GM21576 (cell line): ENCODE measurements around the gene EGFLAM.

Source experiments
- ATAC-seq: cut with Tn5 transposase; IDR thresholded peaks from one replicate; pipeline ENCODE4 v1.9.1; 2021; ENCODE audit warnings: mild to moderate bottlenecking, moderate library complexity; ENCODE audit not compliant: unreplicated experiment

Gene EGFLAM

GRCh38 chr5:38445374-38446028, 187.1 kb downstream of the EGFLAM start:
- no peak for ATAC-seq

- no peak for ATAC-seq
These were observed 187.7 kb downstream of the EGFLAM start for GRCh38 chr5:38446029-38446522.

DNA sequence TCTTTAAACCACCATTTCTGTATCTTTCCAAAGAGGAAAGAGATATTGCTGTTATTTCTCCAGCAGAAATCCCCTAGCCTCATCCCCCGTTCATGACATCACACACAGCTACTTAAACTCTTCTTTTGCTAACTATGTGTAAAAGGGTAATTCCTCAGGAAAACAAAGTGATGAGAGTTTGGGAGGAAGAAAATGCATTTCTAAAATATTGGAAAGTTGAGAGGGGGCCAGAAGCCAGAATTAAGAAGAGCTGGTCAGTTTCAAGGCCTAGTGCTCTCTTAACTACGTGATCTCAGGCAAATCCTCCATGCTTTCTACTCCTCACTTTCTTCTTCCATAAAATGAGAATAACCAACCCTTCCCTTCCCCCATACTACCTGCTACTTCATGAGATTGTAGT, 188.7 kb downstream of the EGFLAM start:
- ATAC-seq, result no peak

- ATAC-seq, result no peak
These were observed 189.4 kb downstream of the EGFLAM start for GRCh38 chr5:38447786-38448185.

DNA sequence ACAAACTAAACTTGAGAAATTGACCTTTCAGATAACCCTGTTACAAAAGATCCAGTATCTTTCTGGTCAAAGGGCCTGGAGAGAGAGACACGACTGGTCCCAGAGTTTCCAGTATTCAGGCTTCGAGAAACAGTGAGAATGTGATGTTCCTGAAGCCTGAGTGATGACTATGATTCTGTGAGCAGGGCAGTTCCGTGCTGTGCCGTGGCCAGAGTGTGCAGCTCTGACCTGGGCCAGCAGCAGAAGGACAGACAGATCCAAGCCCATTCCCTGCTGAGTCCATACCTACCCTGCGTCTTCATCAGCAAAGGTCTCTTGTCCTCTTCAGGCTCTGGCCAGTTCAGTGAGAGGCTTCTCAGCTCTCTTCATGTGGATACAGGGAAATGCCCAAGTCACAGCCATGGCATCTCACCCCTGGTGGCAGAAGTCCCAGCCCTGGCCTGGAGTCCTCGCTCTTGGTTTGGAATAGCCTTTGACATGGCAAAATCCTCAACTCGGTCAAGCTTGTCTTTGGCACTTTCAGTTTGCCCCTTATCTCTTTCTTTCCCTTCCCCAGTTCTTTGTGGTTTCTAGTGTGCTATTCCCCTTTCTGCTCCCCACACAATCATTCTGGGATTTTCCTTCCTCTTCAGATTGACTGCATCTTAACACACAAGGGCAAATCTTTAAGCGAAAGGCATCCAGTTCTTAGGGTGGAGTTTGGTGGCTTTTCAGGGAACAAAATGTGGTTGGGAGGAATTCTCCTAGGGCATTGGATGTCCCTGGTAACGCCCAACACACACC, 190.4 kb downstream of the EGFLAM start:
- no peak for ATAC-seq

GRCh38 chr5:38450627-38451026, 192.3 kb downstream of the EGFLAM start:
- ATAC-seq, result no peak

DNA sequence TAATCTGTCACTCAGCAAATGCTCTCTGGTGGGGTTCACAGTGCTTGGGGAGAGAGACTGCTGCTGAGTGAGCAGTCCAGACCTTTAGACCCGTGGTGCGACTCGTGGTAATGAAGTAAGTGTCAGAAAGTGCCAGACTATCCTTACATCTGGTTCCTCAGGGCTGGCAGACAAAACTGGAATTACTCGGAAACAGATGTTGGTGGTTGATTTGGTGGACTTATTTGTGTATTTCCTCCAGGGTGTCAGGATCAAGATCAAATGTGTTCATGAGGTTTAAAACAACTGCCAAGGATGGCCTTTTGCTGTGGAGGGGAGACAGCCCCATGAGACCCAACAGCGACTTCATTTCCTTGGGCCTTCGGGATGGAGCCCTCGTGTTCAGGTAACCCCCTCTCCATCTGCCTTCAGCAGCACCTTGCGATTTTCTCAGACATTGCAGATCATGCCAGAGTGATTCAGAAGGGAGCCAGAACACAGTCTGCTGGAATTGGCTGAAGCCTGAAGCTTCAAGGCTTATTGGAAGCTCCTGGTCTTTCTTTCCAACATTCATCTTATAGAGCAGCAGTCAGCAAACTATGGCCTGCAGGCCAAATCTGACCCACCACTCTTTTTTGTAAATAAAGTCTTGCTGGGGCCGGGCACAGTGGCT, 192.8 kb downstream of the EGFLAM start:
- no peak for ATAC-seq

DNA sequence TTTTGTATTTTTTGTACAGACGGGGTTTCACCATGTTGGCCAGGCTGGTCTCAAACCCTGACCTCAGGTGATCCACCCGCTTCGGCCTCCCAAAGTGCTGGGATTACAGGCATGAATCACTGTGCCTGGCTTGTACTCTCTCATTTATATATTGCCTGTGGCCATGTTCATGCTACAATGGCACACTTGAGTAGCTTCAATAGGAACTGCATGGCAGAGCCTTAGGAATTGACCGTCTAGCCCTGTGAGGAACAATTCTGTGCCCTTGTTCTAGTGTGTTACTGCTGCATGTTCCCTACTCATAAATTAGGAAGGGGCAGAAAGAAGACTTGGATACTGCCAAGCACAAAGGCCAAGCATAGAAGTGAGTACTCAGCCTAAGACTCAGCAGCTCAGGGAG, 193.8 kb downstream of the EGFLAM start:
- ATAC-seq, result no peak

GRCh38 chr5:38453506-38453905, 195.1 kb downstream of the EGFLAM start:
- ATAC-seq, result peak; percentile 98

- ATAC-seq, result no peak
These were observed 195.6 kb downstream of the EGFLAM start for GRCh38 chr5:38453921-38454320.

DNA sequence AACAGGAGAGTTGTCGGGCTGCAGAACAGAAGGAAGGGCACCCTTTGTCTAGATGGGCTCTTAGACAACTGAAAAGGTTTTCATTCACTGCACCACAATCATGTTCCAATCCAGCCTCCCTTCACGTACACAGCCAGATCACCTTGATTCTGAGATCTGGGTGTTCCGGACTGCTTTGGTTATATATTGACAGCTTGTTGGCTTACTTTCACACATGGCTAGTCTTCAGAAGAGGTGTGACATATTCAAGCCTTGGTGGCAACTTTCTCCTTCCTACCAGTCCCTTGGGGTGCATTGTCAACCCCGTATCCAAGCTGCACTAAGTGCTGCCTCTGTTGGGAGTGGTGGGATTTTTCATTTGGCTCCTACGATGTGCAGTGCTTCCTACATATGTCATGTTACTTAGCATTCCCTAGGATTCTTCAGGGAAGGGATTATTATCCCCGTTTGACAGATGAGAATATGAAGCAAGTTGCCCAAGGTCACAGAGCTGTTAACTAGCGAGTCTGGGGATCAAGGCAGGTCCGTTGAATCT, 197.5 kb downstream of the EGFLAM start:
- ATAC-seq, result peak; percentile 30

GRCh38 chr5:38456657-38457399, 198.5 kb downstream of the EGFLAM start:
- ATAC-seq, result no peak

DNA sequence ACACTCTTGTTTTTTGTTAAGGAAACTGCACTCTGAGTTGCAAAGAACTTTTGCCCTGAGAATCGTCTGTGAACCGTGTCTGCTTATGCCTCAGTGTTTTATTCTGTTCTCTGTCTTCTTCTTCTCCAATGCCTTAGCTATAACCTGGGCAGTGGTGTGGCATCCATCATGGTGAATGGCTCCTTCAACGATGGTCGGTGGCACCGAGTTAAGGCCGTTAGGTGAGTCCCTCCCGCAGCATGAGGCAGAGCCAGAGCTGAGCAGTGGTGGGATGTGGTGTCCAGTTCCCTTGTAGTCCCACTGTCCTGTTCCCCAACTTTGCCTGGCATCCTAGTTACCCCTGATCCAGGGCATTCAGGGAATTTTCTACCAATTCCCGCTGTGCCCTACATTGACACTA, 199.8 kb downstream of the EGFLAM start:
- no peak for ATAC-seq

DNA sequence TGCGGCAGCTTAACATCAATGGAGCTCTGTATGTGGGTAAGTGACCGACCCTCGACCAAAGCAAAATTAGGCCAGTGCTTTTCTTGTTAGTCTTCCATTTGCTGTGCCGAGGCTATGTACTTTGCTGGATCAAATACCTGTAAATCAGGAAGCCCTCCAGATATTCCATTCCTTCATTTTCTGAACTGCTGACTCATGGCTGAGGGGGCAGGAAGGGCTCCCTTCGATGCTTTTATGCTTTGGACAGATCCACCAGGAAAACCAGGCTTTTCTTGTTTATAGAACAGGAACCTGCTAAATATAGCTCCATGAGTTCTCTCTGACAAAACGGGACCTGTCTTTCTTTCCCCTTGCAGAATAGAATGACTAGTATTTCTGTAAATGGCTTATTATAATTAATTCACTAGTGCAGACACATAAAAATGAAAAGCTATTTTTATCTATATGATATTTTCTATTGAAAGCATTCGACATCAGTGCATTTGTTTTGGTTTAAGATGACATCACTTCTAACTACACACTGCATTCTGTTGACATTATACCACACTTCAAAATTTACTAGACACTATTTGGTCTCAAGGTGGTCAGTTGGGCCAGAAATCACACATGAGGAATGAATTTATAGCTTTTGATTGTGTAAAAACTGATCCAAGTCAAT, 204.7 kb downstream of the EGFLAM start:
- ATAC-seq, result no peak

- no peak for ATAC-seq
These were observed 205.5 kb downstream of the EGFLAM start for GRCh38 chr5:38463634-38464521.

GRCh38 chr5:38465061-38465460, 206.7 kb downstream of the EGFLAM start:
- ATAC-seq, result no peak

GRCh38 chr5:38465702-38466423, 207.5 kb downstream of the EGFLAM start:
- ATAC-seq, result no peak

DNA sequence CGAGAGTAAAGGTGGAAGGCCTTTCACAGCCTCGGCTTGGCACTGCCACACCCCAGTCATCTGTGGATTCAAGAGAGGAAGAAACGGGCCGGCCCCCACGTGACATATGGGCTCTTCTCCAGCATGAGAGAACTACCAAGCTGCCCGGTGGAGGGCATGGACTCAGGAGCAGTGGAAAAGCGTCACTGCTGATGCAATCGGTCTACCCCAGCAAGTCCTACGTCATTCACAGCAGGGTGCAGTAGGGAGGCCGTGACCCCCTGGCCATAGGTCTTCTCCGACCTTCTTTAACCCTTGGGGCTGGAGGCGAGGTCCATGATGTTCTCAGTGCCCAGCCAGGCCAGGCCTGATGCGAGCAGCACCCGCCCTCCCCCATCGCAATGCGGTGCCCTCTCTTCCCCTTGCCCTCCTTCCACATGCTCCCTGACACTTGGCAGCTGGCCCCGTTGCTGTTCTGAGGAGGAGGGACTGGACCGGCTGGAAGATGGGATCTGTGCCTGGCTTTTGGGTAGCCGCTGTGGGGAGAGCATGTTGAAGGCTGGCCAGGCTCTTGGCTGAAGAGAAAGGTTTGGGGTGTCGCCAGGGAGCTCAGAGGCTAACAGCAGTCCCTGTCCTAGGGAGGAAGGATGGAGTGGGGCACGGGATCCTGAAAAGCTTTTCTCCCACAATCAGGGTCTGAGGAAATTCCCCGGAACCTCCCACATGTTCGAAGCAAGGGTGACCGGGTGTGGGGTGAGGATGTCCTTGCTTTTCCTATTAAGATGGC, 208.2 kb downstream of the EGFLAM start:
- no peak for ATAC-seq
